H1 (cell line): ENCODE measurements around the gene RBBP5. TPM values are rescaled to one million over a fixed set of nuclear protein-coding genes. Genes with fewer than 3 reads are reported as not detected.

Experiments
- CTCF ChIA-PET: fragments of 300-600 bp; sonication (Branson Sonifier 250); formaldehyde crosslinking; loops from one replicate; lab custom pipeline; 2021; ENCODE audit not compliant: partially characterized antibody; lab: Charles Lee
- POLR2A ChIA-PET: fragments of 300-600 bp; sonication (Branson Sonifier 250); formaldehyde crosslinking; loops from one replicate; lab custom pipeline; 2021; ENCODE audit warnings: inconsistent platforms; ENCODE audit not compliant: partially characterized antibody; lab: Charles Lee
- DNase-seq, 2 experiments: peaks; one replicate each; pipeline versions ENCODE4 v3.0.0 to v3.0.0-alpha.2; 2010 to 2022; ENCODE audit warnings: low spot score in 2 of 2, low read depth in 1 of 2, mixed read lengths in 1 of 2
- FAIRE-seq: peaks from 2 replicates; lab custom pipeline; 2011; peaks lifted over from hg19 to GRCh38; lab: Jason Lieb, UNC
- H2AFZ ChIP-seq: 2 replicates; pipeline ENCODE4 v1.8.1; 2012; ENCODE audit warnings: low read length, inconsistent platforms
- H2AK5ac ChIP-seq: 2 replicates; pipeline ENCODE4 v1.6.1; 2013; ENCODE audit warnings: low read depth, low read length
- H2BK120ac ChIP-seq: replicated peaks from 2 replicates; pipeline ENCODE3; 2013; ENCODE audit warnings: low read depth, low read length, inconsistent platforms
- H2BK12ac ChIP-seq: 2 replicates; pipeline ENCODE4 v1.6.1; 2013; ENCODE audit warnings: low read depth, low read length
- H2BK15ac ChIP-seq: 2 replicates; pipeline ENCODE4 v1.6.1; 2013; ENCODE audit warnings: low read length
- H2BK20ac ChIP-seq: 2 replicates; pipeline ENCODE4 v1.6.1; 2013; ENCODE audit warnings: low read length
- H2BK5ac ChIP-seq: 2 replicates; pipeline ENCODE4 v1.6.1; 2013; ENCODE audit warnings: low read depth, low read length
- H3K14ac ChIP-seq: 2 replicates; pipeline ENCODE4 v1.6.1; 2013; ENCODE audit warnings: inconsistent platforms; ENCODE audit not compliant: insufficient read length
- H3K18ac ChIP-seq: 2 replicates; pipeline ENCODE4 v1.6.1; 2013; ENCODE audit warnings: low read length; ENCODE audit errors: extremely low read depth
- H3K23ac ChIP-seq: 2 replicates; pipeline ENCODE4 v1.6.1; 2013; ENCODE audit warnings: inconsistent platforms; ENCODE audit not compliant: insufficient read length
- H3K23me2 ChIP-seq: 2 replicates; pipeline ENCODE4 v1.6.1; 2013; ENCODE audit warnings: low read depth, low read length
- H3K27ac ChIP-seq: 2 replicates; pipeline ENCODE4 v1.6.1; 2011; ENCODE audit warnings: low read depth, low read length, inconsistent platforms
- H3K27me3 ChIP-seq, 4 experiments: replicated peaks in 1 of 4; 1 replicate in 1 of 4; 2 replicates in 3 of 4; pipeline versions ENCODE4 v1.6.1 to v1.8.1; 2011 to 2013; ENCODE audit warnings: low read length in 3 of 4, mild to moderate bottlenecking in 3 of 4, inconsistent platforms in 2 of 4, mixed read lengths in 2 of 4, moderate library complexity in 1 of 4; ENCODE audit not compliant: control insufficient read depth in 3 of 4, insufficient read depth in 3 of 4; ENCODE audit errors: extremely low read depth in 1 of 4
- H3K36me3 ChIP-seq, 4 experiments: 2 replicates each; pipeline versions ENCODE4 v1.6.1 to v1.8.1; 2011 to 2013; ENCODE audit warnings: mild to moderate bottlenecking in 4 of 4, low read length in 3 of 4, moderate library complexity in 2 of 4, control low read depth in 1 of 4, inconsistent platforms in 1 of 4; ENCODE audit not compliant: insufficient read depth in 4 of 4, control insufficient read depth in 2 of 4
- H3K4ac ChIP-seq: replicated peaks from 2 replicates; pipeline ENCODE3; 2013; ENCODE audit warnings: low read length, low read depth, mixed read lengths, inconsistent platforms; ENCODE audit not compliant: insufficient read length
- H3K4me1 ChIP-seq, 4 experiments: replicated peaks in 1 of 4; 1 replicate in 1 of 4; 2 replicates in 3 of 4; pipeline versions ENCODE4 v1.6.1 to v1.8.1; 2011 to 2013; ENCODE audit warnings: low read length in 3 of 4, inconsistent platforms in 2 of 4, mixed read lengths in 1 of 4; ENCODE audit not compliant: insufficient read depth in 4 of 4, control insufficient read depth in 3 of 4
- H3K4me2 ChIP-seq, 2 experiments: 2 replicates each; pipeline versions ENCODE4 v1.6.1 to v1.8.1; 2011 to 2013; ENCODE audit warnings: low read depth in 2 of 2, low read length in 2 of 2, control low read depth in 1 of 2, inconsistent platforms in 1 of 2, mild to moderate bottlenecking in 1 of 2; ENCODE audit not compliant: insufficient read depth in 1 of 2
- H3K4me3 ChIP-seq, 4 experiments: fragments of 200-600, 300-600 bp in 1 of 4; sonication (generic), shearing (Covaris generic), sonication (Bioruptor Twin) in 1 of 4; 2 replicates each; pipeline versions ENCODE4 v1.5.1 to v1.8.1; 2011 to 2016; ENCODE audit warnings: low read length in 4 of 4, low read depth in 3 of 4, control low read depth in 2 of 4, inconsistent platforms in 2 of 4, mild to moderate bottlenecking in 2 of 4, mixed read lengths in 1 of 4, moderate library complexity in 1 of 4; ENCODE audit not compliant: insufficient read depth in 2 of 4; ENCODE audit errors: extremely low read depth in 1 of 4
- H3K56ac ChIP-seq: replicated peaks from 2 replicates; pipeline ENCODE3; 2013; ENCODE audit warnings: low read depth, mild to moderate bottlenecking, mixed read lengths, low read length, inconsistent platforms; ENCODE audit not compliant: insufficient read length
- H3K79me1 ChIP-seq: 2 replicates; pipeline ENCODE4 v1.6.1; 2013; ENCODE audit warnings: low read depth, low read length, control low read depth
- H3K79me2 ChIP-seq, 2 experiments: 2 replicates each; pipeline versions ENCODE4 v1.6.1 to v1.8.1; 2012 to 2013; ENCODE audit warnings: low read length in 2 of 2, mild to moderate bottlenecking in 2 of 2, inconsistent platforms in 1 of 2; ENCODE audit not compliant: insufficient read depth in 2 of 2, control insufficient read depth in 1 of 2
- H3K9ac ChIP-seq, 4 experiments: replicated peaks in 1 of 4; 1 replicate in 1 of 4; 2 replicates in 3 of 4; pipeline versions ENCODE4 v1.6.1 to v1.8.1; 2011 to 2013; ENCODE audit warnings: low read depth in 3 of 4, low read length in 3 of 4, control low read depth in 2 of 4, mild to moderate bottlenecking in 2 of 4, moderate library complexity in 2 of 4, inconsistent platforms in 1 of 4; ENCODE audit errors: extremely low read depth in 1 of 4
- H3K9me3 ChIP-seq, 2 experiments: 2 replicates each; pipeline versions ENCODE4 v1.6.1 to v1.8.1; 2012 to 2013; ENCODE audit warnings: mild to moderate bottlenecking in 2 of 2, moderate library complexity in 2 of 2, control low read depth in 1 of 2, inconsistent platforms in 1 of 2, low read depth in 1 of 2, low read length in 1 of 2, mixed read lengths in 1 of 2; ENCODE audit not compliant: insufficient read depth in 2 of 2
- H4K20me1 ChIP-seq, 2 experiments: replicated peaks in 1 of 2; 2 replicates each; pipeline versions ENCODE3 to v1.8.1; 2011 to 2013; ENCODE audit warnings: inconsistent platforms in 2 of 2, low read length in 2 of 2, mild to moderate bottlenecking in 1 of 2; ENCODE audit not compliant: insufficient read depth in 2 of 2, control insufficient read depth in 1 of 2
- H4K5ac ChIP-seq: 2 replicates; pipeline ENCODE4 v1.6.1; 2013; ENCODE audit warnings: low read length, low read depth, mixed read lengths, inconsistent platforms; ENCODE audit not compliant: insufficient read length
- H4K8ac ChIP-seq: 2 replicates; pipeline ENCODE4 v1.8.0; 2013; ENCODE audit warnings: mild to moderate bottlenecking, moderate library complexity, low read length, inconsistent platforms; ENCODE audit not compliant: insufficient read depth; ENCODE audit errors: extremely low read depth
- H4K91ac ChIP-seq: replicated peaks from 2 replicates; pipeline ENCODE3; 2013; ENCODE audit warnings: low read length, mixed read lengths, inconsistent platforms; ENCODE audit not compliant: insufficient read length
- BRCA1 ChIP-seq: IDR thresholded peaks from 2 replicates; pipeline ENCODE4 v1.6.1; 2012; ENCODE audit warnings: low read depth, low read length, improper control_type of control experiment
- CBX8 ChIP-seq: fragments of 300-800, 300-1000 bp; sonication (generic); IDR thresholded peaks from 2 replicates; pipeline ENCODE4 v1.7.1; 2016; ENCODE audit warnings: low read depth, low read length, borderline replicate concordance
- CEBPB ChIP-seq: IDR thresholded peaks from 2 replicates; pipeline ENCODE4 v1.6.1; 2012; ENCODE audit warnings: low read depth, low read length
- FOSL1 ChIP-seq: IDR thresholded peaks from 2 replicates; pipeline ENCODE4 v1.6.1; 2011; ENCODE audit warnings: mild to moderate bottlenecking, low read depth, low read length, moderate library complexity; ENCODE audit not compliant: insufficient read depth
- JUND ChIP-seq: IDR thresholded peaks from 2 replicates; pipeline ENCODE4 v1.6.1; 2011; ENCODE audit warnings: mild to moderate bottlenecking, improper control_type of control experiment, low read length
- NANOG ChIP-seq: IDR thresholded peaks from 2 replicates; pipeline ENCODE4 v1.6.1; 2011; ENCODE audit warnings: low read length, low read depth, mild to moderate bottlenecking, inconsistent platforms; ENCODE audit not compliant: insufficient read depth, poor library complexity, severe bottlenecking
- POLR2AphosphoS5 ChIP-seq: IDR thresholded peaks from 2 replicates; pipeline ENCODE4 v1.6.1; 2011; ENCODE audit warnings: low read depth, low read length
- RXRA ChIP-seq: IDR thresholded peaks from 2 replicates; pipeline ENCODE4 v1.6.1; 2011; ENCODE audit warnings: low read depth, mild to moderate bottlenecking, low read length, moderate library complexity; ENCODE audit not compliant: insufficient read depth
- SP1 ChIP-seq: IDR thresholded peaks from 2 replicates; pipeline ENCODE4 v1.6.1; 2011; ENCODE audit warnings: low read depth, low read length
- SRF ChIP-seq: IDR thresholded peaks from 2 replicates; pipeline ENCODE4 v1.6.1; 2011; ENCODE audit warnings: mild to moderate bottlenecking, low read depth, low read length, moderate library complexity
- SUZ12 ChIP-seq: fragments of 200-600 bp; sonication (generic); IDR thresholded peaks from 2 replicates; pipeline ENCODE4 v1.6.1; 2012; ENCODE audit warnings: mild to moderate bottlenecking, inconsistent platforms, low read length, moderate library complexity, mixed read lengths
- YY1 ChIP-seq: IDR thresholded peaks from 2 replicates; pipeline ENCODE4 v1.6.1; 2011; ENCODE audit warnings: low read depth, mild to moderate bottlenecking, low read length
- WGBS, 2 experiments: shearing (Covaris generic) in 1 of 2; methylation state at CpG; one replicate each; pipeline versions ENCODE4 v1.1.6 to v1.1.7; 2013 to 2015; ENCODE audit warnings: low lambda C conversion rate in 2 of 2, mixed read lengths in 2 of 2, inconsistent platforms in 1 of 2, low coverage in 1 of 2, missing lambda C conversion rate in 1 of 2; ENCODE audit not compliant: insufficient replicate concordance in 2 of 2, insufficient coverage in 1 of 2, insufficient read length in 1 of 2; ENCODE audit errors: extremely low coverage in 1 of 2, missing lambda C conversion rate in 1 of 2; 5-methylcytosine and 5-hydroxymethylcytosine counted together
- polyA plus RNA-seq, 7 experiments: library from polyadenylated mRNA; depleted of rRNA in 3 of 7; stranded (reverse) in 5 of 7; unstranded in 2 of 7; fragments of >200 nt in 5 of 7; fragments of 200-250 nt in 2 of 7; gene quantifications; 1 replicate in 5 of 7; 2 replicates in 1 of 7; 4 replicates in 1 of 7; pipeline versions ENCODE4 v1.2.1 to v1.2.3, GENCODE V29; 2011 to 2013; ENCODE audit warnings: missing spikeins in 2 of 7, mixed read lengths in 2 of 7
- total RNA-seq: library from RNA; stranded (reverse); fragmentation: NEBNext Ultra II Directional; extraction: Animal tissue kit (Norgen Biotek cat#: 25700); gene quantifications from 2 replicates; pipeline ENCODE4 v1.2.1, GENCODE V29; 2021

The RBBP5 gene
- total and polyA plus RNA-seq, 2 of the 8 experiments (the other 6 are each of a cell fraction or from before 2014, with no cell fraction given): 6.7 to 21.5 TPM

DNA sequence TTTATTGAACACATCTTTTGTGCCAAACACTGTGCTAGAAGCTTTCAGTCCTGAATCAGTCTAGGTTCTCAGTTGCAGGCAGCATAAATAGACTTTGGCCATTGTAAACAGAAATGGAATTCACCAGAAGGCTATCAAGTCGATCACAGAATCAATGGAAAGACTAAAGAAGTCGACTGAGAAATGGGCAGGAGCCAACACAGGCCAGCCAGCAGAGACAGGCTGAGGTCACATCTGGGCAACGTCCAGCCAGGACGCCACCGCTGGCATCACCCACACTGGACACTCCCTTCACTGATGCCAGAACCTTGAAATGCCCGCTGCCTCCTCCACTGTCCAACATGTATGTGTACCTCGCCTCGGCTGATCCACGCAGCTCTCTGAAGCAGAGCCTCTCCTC, 84.2 kb downstream of the RBBP5 start:
- no peaks in the 10 kb centered on the region for H3K79me2 ChIP-seq
- H3K79me1 ChIP-seq: no peaks in the 10 kb centered on the region
- DNase-seq (no peak), FAIRE-seq (no peak)
- H3K18ac ChIP-seq: no peak overlapping the region
- H3K4me2 ChIP-seq: no peak overlapping the region
- no peaks in the 10 kb centered on the region for H3K9me3 ChIP-seq
- no peaks in the 10 kb centered on the region for H3K36me3 ChIP-seq
- no peak overlapping the region for H2BK12ac ChIP-seq
- no peak overlapping the region for H2BK5ac ChIP-seq
- H4K8ac ChIP-seq: no peak overlapping the region
- no peak overlapping the region for H2BK15ac ChIP-seq
- no peak overlapping the region for H3K27ac ChIP-seq
- H3K23me2 ChIP-seq: no peaks in the 10 kb centered on the region
- H3K4me3 ChIP-seq: no peak overlapping the region
- no peak overlapping the region for H2AFZ ChIP-seq
- H4K20me1 ChIP-seq: no peaks in the 10 kb centered on the region
- no peak overlapping the region for H3K14ac ChIP-seq
- H3K56ac ChIP-seq: no peak overlapping the region
- H3K4me1 ChIP-seq: no peaks in the 10 kb centered on the region
- peaks cover 0 to 13% (median 7%) of the 10 kb centered on the region in 4 experiments; a peak in 5 of 7 replicates for H3K27me3 ChIP-seq
- H4K5ac ChIP-seq: no peak overlapping the region
- ChIA-PET CTCF (interaction anchor here (1.1 to 33.2 kb wide), 7 partner anchors 9 to 206 kb away, joined by 3 to 531 read pairs (median 4); no protein-coding TSS in a partner anchor), POLR2A (interaction anchor here (1.6 kb wide), 1 partner anchor 8 kb away, joined by 4 read pairs; no protein-coding TSS in a partner anchor)
- no peak overlapping the region for H2BK120ac ChIP-seq
- H3K4ac ChIP-seq: no peak overlapping the region
- H2AK5ac ChIP-seq: no peak overlapping the region
- H3K9ac ChIP-seq: no peak overlapping the region
- no peak overlapping the region for H2BK20ac ChIP-seq
- no peak overlapping the region for H3K23ac ChIP-seq
- TF ChIP-seq BRCA1: no peak
- no peak for TF ChIP-seq NANOG
- no peak for TF ChIP-seq YY1
- no peak for TF ChIP-seq CBX8
- TF ChIP-seq RXRA: no peak
- TF ChIP-seq CEBPB: no peak
- TF ChIP-seq SP1: no peak
- TF ChIP-seq JUND: no peak
- no peak for TF ChIP-seq SRF
- no peak for TF ChIP-seq SUZ12
- TF ChIP-seq POLR2AphosphoS5: no peak
- no peak for TF ChIP-seq FOSL1
- no peak overlapping the region for H4K91ac ChIP-seq
- 91% methylated on average over 9 of the region's 9 CpGs; no CpG with 5 or more reads in 1 of the 2 experiments for WGBS, 2 experiments
